GM12878 (cell line): ENCODE results near the gene CCDC39. TPM values are rescaled to one million over a fixed set of nuclear protein-coding genes. Genes with fewer than 3 reads are reported as not detected.

Experiments used
- BCL11A ChIP-seq: IDR thresholded peaks from 2 replicates; pipeline ENCODE4 v1.6.1; 2011; ENCODE audit warnings: low read depth, low read length
- CUX1 ChIP-seq: IDR thresholded peaks from 2 replicates; pipeline ENCODE4 v1.6.1; 2012; ENCODE audit warnings: improper control_type of control experiment, low read depth, low read length; ENCODE audit not compliant: insufficient replicate concordance
- E2F8 ChIP-seq: fragments of 450-650 bp; IDR thresholded peaks from 2 replicates; pipeline ENCODE4 v1.6.1; 2018; ENCODE audit warnings: mild to moderate bottlenecking, low read depth, moderate library complexity; ENCODE audit not compliant: partially characterized antibody
- RB1 ChIP-seq: fragments of 450-650 bp; formaldehyde crosslinking; IDR thresholded peaks from 2 replicates; pipeline ENCODE4 v1.6.1; 2017; ENCODE audit warnings: mild to moderate bottlenecking, borderline replicate concordance
- STAT3 ChIP-seq: IDR thresholded peaks from 2 replicates; pipeline ENCODE4 v1.6.1; 2011; ENCODE audit warnings: low read depth, low read length, improper control_type of control experiment
- polyA plus RNA-seq, 11 experiments: library from polyadenylated mRNA; depleted of rRNA in 4 of 11; unstranded in 6 of 11; stranded (reverse) in 5 of 11; fragments of >200 nt; fragmentation: Nextera tagmentation in 4 of 11; fragmentation: Illumina TruSeq in 1 of 11; extraction: Ambion mirVana in 4 of 11; extraction: Trizol in 1 of 11; gene quantifications; 1 replicate in 1 of 11; 2 replicates in 10 of 11; pipeline versions ENCODE4 v1.2.1 to v1.2.3, GENCODE V29; 2011 to 2016; ENCODE audit warnings: inconsistent platforms in 2 of 11, missing spikeins in 2 of 11, low read depth in 1 of 11
- total RNA-seq, 4 experiments: library from RNA; depleted of rRNA in 3 of 4; stranded (reverse); fragments of >200 nt in 3 of 4; fragmentation: Illumina TruSeq in 1 of 4; extraction: Trizol in 1 of 4; gene quantifications; 2 replicates each; pipeline versions ENCODE4 v1.2.1 to v1.2.3, GENCODE V29; 2013 to 2021

CCDC39 gene
- total and polyA plus RNA-seq, 10 of the 15 experiments (the other 5 are each of a cell fraction or from before 2014, with no cell fraction given) = 0.10 to 0.69 (median 0.31) TPM

- no peak for TF ChIP-seq CUX1
- TF ChIP-seq BCL11A = no peak
- TF ChIP-seq STAT3 = no peak
- no peak for TF ChIP-seq E2F8
- TF ChIP-seq RB1 = no peak
These were observed 45.6 kb downstream of the CCDC39 start (continued) for GRCh38 chr3:180633722-180634121.
